Placental epithelial cell (primary cell): ENCODE data around the gene CHRNA10. TPM values are rescaled to one million over a fixed set of nuclear protein-coding genes. Genes with fewer than 3 reads are reported as not detected.

ENCODE experiments used
- small RNA-seq: library from RNA; depleted of rRNA; stranded (forward); fragments of <200 nt; gene quantifications from one replicate; pipeline ENCODE3, GENCODE V24; 2012
- total RNA-seq: library from RNA; depleted of rRNA; stranded (reverse); fragments of >200 nt; gene quantifications from 2 replicates; pipeline ENCODE4 v1.2.3, GENCODE V29; 2012

The CHRNA10 gene, protein sequence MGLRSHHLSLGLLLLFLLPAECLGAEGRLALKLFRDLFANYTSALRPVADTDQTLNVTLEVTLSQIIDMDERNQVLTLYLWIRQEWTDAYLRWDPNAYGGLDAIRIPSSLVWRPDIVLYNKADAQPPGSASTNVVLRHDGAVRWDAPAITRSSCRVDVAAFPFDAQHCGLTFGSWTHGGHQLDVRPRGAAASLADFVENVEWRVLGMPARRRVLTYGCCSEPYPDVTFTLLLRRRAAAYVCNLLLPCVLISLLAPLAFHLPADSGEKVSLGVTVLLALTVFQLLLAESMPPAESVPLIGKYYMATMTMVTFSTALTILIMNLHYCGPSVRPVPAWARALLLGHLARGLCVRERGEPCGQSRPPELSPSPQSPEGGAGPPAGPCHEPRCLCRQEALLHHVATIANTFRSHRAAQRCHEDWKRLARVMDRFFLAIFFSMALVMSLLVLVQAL
- total RNA-seq, result 0.65 and 1.2 TPM in 2 replicates

DNA sequence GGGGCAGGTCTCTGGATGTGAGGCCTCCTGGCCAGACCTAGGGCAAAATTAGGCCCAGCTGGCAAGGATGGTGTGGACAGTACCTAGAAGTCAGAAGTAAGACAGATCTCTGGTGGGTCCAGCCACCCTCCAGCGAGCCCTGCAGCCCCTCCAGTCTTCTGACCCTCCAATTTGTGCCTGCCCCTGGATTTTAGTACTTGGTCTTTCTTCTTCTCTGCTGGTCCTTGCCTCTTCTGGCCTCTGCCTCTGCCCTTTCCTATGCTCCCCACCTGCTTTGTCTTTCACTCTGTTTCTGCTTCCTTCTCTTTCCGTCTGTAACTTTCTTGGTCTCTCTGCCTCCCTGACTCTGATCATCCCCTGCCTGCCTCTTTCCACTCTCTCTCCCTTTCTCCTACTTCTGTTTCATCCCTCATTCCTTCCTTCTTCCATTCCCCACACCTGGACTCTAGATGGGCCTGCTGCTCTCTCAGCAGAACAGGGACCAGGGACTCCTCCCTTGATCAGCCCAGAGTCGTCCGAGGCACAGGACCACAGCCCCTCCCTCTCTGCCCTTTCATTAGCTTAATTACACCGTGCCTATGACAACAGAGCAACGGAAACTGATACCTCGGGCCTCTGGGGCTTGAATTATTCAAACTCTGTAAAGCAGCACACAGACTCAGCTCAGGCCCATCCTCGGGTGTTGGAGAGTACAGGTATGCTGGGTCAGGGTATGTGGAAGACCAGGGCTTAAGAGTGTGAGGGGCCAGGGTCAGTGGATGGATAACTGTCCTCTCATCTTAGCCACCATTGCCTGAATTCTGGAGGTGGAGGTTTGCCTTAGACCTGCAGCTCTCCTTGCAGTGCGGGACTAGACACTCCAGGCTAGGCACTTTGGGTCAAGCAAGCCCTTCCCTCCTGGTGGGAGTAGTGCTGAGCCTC is at the start of gene CHRNA10:
Gene CHRNA10 (minus strand): TSS at position 51 of the 921 bp plus-strand sequence. CDS start 72 bp downstream, outside the sequence.

DNA sequence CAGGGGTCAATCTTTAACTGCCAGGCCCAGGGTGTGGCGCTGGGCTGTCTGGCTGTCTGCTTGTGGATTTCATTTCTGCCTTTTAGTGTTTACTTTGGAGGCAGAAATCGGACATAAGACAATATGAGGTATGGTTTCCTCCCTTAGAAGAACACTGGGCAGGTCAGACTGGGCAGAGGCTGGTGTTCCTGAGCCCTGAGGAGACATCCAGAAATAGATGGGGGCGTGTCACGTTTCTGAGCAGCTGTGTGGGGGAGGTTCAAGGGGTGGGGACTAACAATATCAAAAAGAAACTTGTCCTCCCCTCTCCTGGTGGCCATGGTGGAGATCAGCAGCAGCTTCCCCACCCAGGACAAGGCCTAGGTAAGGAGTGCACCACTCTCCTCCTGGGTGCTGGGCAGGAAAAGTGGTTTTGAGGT is 26.4 kb downstream of the CHRNA10 start, which contains the start of gene ART1:
Gene ART1 (plus strand): TSS at position 312 of the 419 bp plus-strand sequence. CDS start 14,086 bp downstream, outside the sequence.

DNA sequence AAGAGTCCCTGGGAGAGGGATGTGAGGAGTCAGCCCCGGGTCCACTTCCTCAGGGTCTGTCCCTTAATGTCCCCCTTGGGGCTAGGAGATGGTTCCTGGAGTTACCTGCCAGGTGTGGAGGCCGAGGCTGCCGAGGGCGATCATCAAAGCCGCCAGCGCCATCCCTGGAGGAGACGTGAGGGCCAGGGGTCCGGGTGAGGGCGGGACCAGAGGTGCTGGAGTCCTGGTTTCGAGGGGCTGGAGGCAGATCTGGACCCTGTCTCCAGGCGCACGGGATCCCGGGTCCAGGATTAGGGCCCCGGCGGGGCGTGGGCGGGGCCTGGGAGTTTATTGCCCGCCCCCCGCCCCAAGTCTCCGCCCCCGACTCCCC is 29.5 kb downstream of the CHRNA10 start, which contains the start of gene ART5:
Gene ART5 (minus strand): TSS at position 292 of the 370 bp plus-strand sequence. CDS start 130 bp downstream, at position 162.

Small RNA genes within 50 kb of the gene (small RNA-seq; reads per million reads assigned to genes)
- gene RF00019 (not detected), gene RNU6-1143P (not detected)

Other genes with a start within 250 kb of the CHRNA10 start
- 3.1 TPM in 1 of 2 replicates, not detected in the other for gene ART5, start 29.4 kb downstream of the CHRNA10 start, total RNA-seq
- not detected in 2 replicates for gene ART1, start 26.3 kb downstream of the CHRNA10 start, total RNA-seq
- 81.3 and 117 TPM in 2 replicates for gene NUP98, start 126.2 kb upstream of the CHRNA10 start, total RNA-seq
- 27.1 and 27.5 TPM in 2 replicates for gene PGAP2, start 137.2 kb upstream of the CHRNA10 start, total RNA-seq
- gene RHOG, start 169.6 kb upstream of the CHRNA10 start, total RNA-seq, result 24.7 and 34.7 TPM in 2 replicates
- 103 and 134 TPM in 2 replicates for gene STIM1, start 184.3 kb upstream of the CHRNA10 start, total RNA-seq